NCI-H526 treated with DMSO at 0.1 percent for 48 hours (cell line): ENCODE measurements around the gene NR4A3.

Source experiments
- DNase-seq: peaks from one replicate; lab custom pipeline; 2025; lab: John Stamatoyannopoulos, UW

NR4A3 gene

GRCh38 chr9:99878651-99879050 lies 57.0 kb downstream of the NR4A3 start:
- no peak for DNase-seq

- no peak for DNase-seq
These were observed 60.1 kb downstream of the NR4A3 start for GRCh38 chr9:99881769-99882168.

DNA sequence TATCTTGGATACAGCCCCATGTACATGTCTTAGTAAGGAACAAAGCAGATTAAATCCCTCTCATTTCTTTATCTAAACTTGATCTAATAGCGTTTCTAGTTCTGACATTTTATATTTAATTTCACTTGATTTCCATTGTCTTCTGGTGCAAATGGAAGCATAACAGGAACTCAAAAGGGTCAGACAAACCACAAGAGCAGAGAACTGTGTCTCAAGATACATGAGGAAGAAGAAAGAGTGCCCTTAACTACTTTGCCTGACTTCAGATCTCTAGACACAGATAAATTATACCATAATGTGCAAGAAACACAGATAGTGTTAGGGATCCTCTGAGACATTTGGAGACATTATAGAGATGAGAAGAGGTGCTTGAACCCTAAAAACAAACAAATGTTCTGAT lies 64.1 kb downstream of the NR4A3 start:
- DNase-seq = no peak

- DNase-seq = no peak
These were observed 67.4 kb downstream of the NR4A3 start for GRCh38 chr9:99889120-99889519.

DNA sequence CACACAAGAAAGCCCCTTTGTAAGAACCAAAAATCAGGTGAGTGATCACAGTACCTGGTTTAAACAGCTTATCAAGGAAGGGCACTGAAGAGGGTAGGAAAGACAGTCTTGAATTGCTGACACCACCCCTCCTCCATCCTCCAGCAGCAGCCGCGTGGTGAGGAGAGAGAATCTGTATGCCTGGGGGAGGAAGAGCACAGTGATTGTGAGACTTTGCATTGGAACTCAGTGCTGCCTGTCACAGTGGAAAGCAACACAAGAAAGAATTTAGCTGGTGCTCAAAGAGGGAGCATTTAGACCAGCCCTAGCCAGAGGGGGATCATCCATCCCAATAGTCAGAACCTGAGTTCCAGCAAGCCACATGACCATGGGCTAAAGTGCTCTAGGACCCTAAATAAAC lies 73.1 kb downstream of the NR4A3 start:
- no peak for DNase-seq

DNA sequence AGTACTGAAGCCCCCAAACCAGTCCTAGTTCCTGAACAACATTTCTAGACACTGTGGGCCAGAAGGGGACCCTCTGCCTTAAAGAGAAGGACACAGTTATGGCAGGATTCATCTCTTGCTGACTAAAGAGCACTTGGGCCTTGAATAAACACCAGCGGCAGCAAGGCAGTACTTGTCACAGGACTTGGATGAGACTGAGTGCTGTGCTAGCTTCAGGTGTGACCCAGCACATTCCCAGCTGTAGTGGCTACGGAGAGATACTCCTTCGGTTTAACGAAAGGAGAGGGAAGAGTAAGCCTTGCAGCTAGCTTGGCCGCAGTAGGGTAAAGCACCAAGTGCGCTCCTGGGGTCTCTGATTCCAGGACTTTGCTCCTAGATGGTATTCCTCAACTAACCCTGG lies 73.8 kb downstream of the NR4A3 start:
- no peak for DNase-seq

DNA sequence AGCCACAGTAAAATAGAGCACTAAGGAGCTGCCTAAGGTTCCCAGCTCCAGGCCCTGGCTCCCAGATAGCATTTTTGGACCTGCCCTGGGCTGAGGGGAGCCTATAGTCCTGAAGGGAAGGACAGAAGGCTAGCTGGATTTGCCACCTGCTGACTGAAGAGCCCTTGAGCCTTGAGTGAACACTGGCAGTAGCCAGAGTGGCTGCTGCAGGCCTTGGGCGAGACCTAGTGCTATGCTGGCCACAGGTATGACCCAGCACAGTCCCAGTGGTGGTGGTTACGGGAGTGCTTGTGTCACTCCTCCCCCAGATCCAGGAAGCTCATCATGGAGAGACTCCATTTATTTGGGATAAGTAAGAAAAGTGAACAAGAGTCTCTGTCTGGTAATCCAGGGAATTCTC lies 74.4 kb downstream of the NR4A3 start:
- DNase-seq = no peak

GRCh38 chr9:99903393-99903792 lies 81.7 kb downstream of the NR4A3 start:
- no peak for DNase-seq

DNA sequence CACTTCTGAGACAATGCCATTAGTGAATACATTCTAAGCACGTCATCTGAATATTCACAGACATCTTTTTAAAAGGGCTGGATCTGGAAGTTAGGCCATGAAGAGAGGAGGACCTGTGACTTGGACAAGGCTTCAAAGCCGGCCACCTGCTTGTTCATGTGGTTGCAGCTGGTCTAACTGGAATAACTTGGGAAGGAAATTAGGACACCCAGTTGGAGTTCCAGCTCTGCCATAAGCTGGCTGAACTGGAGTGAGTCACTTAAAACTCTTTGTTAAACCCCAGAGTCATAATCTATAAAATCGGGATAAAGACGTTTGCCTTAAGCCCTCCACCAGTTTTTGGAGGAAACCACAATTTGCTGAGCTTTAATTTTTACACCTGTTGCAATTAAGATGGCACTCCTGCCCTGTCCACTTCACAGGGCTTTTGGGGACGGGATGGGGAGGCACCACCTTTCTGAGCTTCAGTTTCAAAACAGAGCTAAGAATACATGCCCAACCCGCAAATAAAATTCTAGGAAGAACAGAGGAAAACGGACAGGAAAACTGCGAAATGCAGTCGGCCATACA lies 84.2 kb downstream of the NR4A3 start:
- peak; percentile 3 for DNase-seq

DNA sequence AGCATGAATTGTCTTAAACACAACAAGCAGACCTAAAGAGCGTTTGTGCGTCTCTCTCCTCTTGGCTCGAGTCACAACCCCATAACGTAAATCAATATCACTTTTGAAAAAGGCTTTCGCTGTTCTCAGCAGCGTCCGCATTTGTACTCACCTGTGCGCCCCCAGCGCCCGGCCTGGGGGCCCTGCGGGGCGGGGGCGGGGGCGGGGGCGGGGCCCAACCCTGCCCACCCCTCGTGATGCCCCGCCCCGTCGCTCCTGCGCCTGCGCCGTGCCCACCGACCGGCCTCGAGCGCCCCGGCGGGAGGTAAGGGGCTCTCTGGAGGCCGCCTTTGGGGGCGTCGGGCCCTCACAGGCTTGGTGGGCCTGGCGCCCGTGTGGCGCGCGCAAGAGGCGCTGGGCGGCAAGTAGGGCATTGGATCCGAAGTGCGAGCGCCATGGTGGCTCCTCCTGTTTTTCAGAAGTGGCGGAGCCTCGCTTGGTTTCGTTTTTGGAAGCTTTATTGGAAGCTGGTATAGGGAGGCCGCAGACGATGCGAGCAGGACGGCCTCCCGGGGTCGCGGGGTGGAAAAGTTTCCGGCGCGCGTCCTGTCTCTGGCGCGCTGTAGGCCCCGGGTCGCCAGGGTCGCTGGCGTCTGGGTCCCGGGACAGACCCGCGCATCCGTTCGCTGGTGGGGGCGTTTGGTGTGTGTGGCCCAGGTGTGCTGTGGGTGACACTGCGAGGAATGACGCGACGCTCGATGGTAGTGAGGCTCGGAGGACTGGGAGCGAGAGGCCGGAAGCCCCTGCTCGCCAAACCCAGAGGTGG lies 84.9 kb downstream of the NR4A3 start, which contains the start of gene STX17:
Gene STX17, plus strand, starts transcription at position 252 of the 805 bp plus-strand sequence. CDS start 8,586 bp downstream, outside the sequence.
- peak; percentile 43 for DNase-seq

DNA sequence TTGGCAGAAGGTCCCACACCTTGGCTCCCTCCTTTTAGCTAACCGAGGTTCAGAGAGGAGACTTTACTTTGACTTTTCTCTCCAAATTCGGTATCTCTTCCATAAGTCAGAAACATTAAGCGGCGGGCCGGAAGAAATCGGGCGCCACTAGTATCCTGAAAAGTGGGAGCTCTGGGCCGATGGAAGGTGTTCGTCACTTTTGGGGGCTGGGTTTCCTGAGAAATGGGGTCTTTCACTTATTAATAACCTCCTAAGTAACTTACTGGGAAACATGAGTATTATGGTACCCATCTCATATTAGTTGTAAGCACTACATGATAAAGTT lies 85.5 kb downstream of the NR4A3 start:
- DNase-seq = peak; percentile 4

- peak; percentile 4 for DNase-seq
These were observed 89.9 kb downstream of the NR4A3 start for GRCh38 chr9:99911600-99911999.
